ENCODE results near the gene PAPPA.

The PAPPA gene

GRCh38 chr9:116223926-116224325 lies 70.3 kb downstream of the PAPPA start:
- no peak overlapping the region for H3K4me3 ChIP-seq (ENCODE audit: low read length)
- TF ChIP-seq CTCF (IDR thresholded peaks at IDR 0.05; ENCODE audit: insufficient read depth, low read depth, low read length, missing control alignments): no peak
- no peak for DNase-seq (ENCODE audit: low read depth)

- TF ChIP-seq CTCF (IDR thresholded peaks at IDR 0.05; ENCODE audit: insufficient read depth, low read depth, low read length, missing control alignments): no peak
- H3K4me3 ChIP-seq (ENCODE audit: low read length): no peak overlapping the region
- no peak for DNase-seq (ENCODE audit: low read depth)
These were observed 76.6 kb downstream of the PAPPA start for GRCh38 chr9:116230051-116230632.

- TF ChIP-seq CTCF (IDR thresholded peaks at IDR 0.05; ENCODE audit: insufficient read depth, low read depth, low read length, missing control alignments): no peak
- DNase-seq (ENCODE audit: low read depth): peak; percentile 49
- no peak overlapping the region for H3K4me3 ChIP-seq (ENCODE audit: low read length)
These were observed 79.0 kb downstream of the PAPPA start for GRCh38 chr9:116232424-116233159.

- no peak overlapping the region for H3K4me3 ChIP-seq (ENCODE audit: low read length)
- no peak for TF ChIP-seq CTCF (IDR thresholded peaks at IDR 0.05; ENCODE audit: insufficient read depth, low read depth, low read length, missing control alignments)
- no peak for DNase-seq (ENCODE audit: low read depth)
These were observed 79.6 kb downstream of the PAPPA start for GRCh38 chr9:116233160-116233530.

GRCh38 chr9:116234081-116234480 lies 80.5 kb downstream of the PAPPA start:
- H3K4me3 ChIP-seq (ENCODE audit: low read length): no peak overlapping the region
- DNase-seq (ENCODE audit: low read depth): peak; percentile 78
- no peak for TF ChIP-seq CTCF (IDR thresholded peaks at IDR 0.05; ENCODE audit: insufficient read depth, low read depth, low read length, missing control alignments)

- no peak overlapping the region for H3K4me3 ChIP-seq (ENCODE audit: low read length)
- no peak for TF ChIP-seq CTCF (IDR thresholded peaks at IDR 0.05; ENCODE audit: insufficient read depth, low read depth, low read length, missing control alignments)
- no peak for DNase-seq (ENCODE audit: low read depth)
These were observed 83.4 kb downstream of the PAPPA start for GRCh38 chr9:116236979-116237378.

GRCh38 chr9:116237456-116237855 lies 83.9 kb downstream of the PAPPA start:
- DNase-seq (ENCODE audit: low read depth): no peak
- H3K4me3 ChIP-seq (ENCODE audit: low read length): no peak overlapping the region
- TF ChIP-seq CTCF (IDR thresholded peaks at IDR 0.05; ENCODE audit: insufficient read depth, low read depth, low read length, missing control alignments): no peak

All from epithelial cell of esophagus (primary cell).